RPMI7951 (cell line): Measurements from ENCODE around the gene NAV2. TPM values are rescaled to one million over a fixed set of nuclear protein-coding genes. Genes with fewer than 3 reads are reported as not detected.
A peak's percentile ranks its signal among the peaks of the same experiment; 100 is the strongest.
"Not testable (repeated sequence)": the region's sequence is repeated elsewhere in the genome, so short reads cannot be mapped to it uniquely, and the experiment has no call there.

ENCODE experiments used
- DNase-seq: peaks from one replicate; pipeline ENCODE4 v3.0.0-alpha.2; 2012; ENCODE audit warnings: low read depth
- total RNA-seq: library from RNA; depleted of rRNA; stranded (reverse); fragments of >200 nt; shearing (Covaris generic); gene quantifications from 2 replicates; pipeline ENCODE4 v1.2.3, GENCODE V29; 2014

NAV2 gene
- total RNA-seq, 1 experiment from 2014 or later = 7.1 TPM

DNA sequence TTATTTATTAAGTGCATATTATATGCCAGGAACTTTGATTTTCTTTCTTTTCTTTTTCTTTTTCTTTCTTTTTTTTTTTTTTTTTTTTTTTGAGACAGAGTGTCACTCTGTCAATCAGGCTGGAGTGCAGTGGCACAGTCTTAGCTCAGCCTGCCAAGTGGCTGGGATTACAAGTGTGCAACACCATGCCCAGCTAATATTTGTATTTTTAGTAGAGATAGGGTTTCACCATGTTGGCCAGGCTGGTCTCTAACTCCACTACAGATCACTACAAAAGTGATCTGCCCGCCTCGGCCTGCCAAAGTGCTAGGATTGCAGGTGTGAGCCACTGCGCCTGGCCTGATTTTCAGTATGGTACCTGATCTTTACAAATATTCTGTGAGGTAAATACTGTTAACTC, 182.4 kb downstream of the NAV2 start:
- not testable (repeated sequence) for DNase-seq

DNA sequence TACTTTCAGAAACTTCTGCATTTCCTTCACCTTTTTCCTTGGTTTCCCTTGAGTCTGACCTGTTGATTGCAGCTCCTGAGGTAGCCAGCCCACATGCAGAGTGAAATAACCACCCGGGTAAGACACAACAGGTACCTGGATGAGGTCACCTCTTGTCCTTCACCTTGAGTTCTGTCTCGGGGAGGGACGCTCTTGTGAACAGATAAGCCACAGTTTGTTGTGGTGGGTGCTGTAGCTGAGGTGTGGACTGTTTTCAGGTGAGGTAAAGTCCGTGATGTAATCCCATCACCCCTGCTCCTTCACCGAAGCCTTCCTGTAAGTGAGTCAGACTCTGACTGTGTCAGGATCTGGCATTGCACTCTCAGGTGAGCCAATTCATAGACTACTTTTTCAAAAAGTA, 183.1 kb downstream of the NAV2 start:
- no peak for DNase-seq

DNA sequence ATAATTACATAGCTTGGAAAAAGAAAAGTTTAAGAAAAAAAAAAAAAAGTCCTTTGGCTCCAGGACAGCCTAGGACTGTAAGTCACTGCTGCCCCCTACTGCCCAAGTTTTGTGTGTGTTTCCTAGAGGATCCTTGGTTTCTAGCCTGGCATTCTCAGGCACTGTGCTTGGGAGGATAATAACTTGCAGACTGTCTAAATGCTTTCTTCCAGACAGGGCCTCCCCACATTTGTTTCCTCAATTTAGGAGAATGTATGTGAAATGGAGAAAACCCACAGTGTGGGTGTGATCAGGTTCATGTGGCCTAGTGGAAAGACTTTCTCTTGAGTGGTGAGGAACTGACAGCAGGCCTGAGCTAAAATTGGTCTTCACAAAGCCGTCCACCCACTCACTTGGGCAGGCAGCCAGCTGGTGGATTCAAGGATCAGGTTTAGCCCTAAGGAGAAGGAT, 191.0 kb downstream of the NAV2 start:
- DNase-seq = peak; percentile 62

DNA sequence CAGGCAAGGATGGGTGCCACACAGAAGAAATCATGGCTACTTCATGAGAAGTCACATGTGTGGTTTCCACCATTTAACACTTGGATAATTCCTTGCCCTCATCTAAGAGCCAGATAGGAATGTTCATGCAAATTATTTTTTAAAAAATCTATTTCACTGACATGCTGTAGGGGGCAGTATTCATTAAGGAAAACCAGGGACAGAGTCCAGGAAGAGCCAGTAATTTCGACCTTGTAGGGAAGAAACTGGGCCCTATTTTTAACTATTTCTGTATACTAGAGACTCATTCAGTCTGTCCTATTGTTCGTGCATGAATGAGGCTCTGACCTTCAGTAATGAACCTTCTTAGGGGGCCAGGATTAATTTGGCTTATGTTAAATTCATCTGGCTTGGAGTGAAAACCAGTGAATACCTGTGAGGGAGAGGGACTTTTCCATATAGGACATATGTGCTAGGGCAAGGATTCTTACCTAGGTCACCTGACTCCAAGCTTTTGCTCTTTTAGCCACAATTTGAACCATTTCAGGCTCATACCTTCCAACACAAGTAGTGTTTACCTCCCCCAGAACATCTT, 192.7 kb downstream of the NAV2 start:
- peak; percentile 38 for DNase-seq

DNA sequence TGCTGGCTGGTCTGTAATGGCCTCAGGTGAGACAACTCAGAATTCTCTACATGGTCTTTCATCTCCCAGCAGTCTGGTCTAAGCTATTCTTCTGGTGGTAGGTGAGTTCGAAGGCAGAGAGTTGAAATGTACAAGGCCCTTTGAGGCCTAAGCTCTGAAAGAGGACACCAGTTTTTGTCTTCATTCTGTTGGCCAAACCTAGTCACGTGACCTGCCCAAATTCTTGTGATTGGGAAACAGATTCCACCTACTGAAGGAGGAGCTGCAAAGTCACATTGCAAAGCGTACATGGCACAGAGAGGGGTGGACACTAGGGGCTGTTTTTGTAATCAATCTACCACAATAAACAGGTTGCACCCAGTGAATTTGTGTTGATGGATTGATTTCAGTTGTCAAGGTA, 193.5 kb downstream of the NAV2 start:
- DNase-seq = no peak

DNA sequence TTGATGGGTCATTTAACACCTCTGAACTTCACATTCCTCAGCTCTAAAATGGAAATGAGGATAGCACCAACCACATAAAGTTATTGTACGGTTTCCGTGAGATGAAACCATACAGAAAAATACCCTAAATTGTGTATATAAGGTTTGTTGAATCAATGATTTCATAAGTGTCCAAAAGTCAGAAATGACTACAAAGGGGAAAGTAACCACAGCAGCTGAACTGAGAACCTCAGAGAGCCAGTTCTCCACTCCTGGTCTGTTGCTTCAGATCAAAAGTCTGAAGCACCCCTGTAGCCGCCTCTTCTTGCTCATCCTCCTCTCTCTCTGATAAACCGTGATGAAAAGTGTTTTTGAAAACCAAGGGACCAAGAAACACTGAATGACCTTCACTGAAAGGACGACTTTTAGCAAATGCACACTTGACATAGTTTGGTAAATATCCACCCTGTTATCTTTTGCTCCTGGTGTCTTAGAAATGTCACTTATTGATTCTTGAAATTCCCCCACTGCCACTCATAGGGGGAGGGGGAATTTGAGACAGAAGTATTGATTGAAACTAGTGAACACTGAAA, 194.5 kb downstream of the NAV2 start:
- DNase-seq = no peak

DNA sequence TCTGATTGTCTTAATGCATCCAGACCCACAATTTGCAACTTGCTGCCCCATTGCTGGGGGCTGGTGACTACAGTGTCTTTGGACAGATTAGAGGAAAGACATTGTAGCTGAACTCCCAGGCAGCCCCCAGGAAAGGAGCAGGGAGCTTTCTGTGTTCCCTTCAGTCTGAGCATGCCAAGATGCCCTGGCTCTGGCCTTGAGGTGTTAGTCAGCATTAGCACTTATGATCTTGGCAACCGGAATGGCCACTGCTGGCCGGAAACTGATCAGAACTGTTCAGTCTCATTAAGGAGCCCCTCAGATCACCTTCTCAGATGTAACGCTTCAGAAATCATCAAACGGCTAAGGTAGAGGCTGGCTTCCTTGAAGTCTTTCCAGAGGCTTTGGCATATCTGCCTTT, 195.2 kb downstream of the NAV2 start:
- DNase-seq = no peak

DNA sequence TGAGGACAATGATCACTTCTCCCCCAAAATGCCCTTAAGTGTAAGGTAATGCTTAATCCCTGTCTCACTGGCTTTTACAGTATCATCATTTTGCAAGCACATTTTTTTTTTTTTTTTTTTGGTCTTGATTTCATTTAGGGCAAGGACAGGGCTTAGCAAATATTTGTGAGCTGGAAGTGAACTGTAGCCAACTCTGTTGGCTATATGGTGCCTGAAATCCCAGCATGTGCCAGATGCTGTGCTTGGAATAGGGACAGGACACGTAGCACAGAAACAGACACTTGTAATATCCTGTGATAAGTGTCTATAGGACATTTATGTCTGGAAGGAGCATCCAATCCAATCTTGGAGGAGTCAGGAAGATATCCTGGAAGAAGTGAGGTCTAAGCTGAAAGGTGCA, 198.3 kb downstream of the NAV2 start:
- DNase-seq = no peak

DNA sequence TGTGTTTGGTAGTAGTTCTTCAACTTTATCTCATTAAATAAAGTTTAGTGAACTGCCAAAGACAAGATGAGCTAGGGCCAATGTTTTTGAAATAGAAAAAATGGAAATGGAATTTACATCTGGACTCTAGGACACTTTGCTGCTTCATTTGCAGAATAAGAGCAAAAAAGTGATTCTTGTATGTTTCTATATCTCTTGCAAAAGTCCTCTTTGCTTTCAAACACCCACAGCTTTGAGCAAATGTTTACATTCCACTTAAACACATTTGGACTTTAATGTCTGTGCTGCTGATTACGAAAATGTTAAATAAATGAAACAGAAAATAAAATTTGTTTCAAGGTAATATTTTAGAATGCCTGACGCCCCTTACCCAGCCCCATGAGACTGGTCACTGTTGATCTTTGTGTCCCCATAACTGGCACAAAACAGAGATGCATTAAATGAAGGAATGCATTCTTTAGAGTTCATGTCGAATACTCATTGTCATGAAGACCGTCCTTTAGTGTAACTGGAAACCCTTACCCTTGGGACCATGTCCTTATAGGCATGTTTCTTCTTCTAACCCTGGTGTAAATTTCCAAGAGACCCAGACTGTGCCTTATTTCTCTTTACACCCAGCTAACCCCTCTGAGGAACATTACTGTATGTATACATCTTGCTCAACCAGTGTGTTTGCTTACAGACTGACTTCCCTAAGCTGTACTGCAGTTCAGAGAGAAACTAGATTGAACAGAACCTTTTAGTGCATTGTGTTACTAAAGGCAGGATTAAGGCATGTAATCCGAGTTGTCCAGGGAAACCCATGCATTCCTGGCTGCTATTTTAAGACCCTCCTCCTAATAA, 199.7 kb downstream of the NAV2 start:
- DNase-seq = no peak

DNA sequence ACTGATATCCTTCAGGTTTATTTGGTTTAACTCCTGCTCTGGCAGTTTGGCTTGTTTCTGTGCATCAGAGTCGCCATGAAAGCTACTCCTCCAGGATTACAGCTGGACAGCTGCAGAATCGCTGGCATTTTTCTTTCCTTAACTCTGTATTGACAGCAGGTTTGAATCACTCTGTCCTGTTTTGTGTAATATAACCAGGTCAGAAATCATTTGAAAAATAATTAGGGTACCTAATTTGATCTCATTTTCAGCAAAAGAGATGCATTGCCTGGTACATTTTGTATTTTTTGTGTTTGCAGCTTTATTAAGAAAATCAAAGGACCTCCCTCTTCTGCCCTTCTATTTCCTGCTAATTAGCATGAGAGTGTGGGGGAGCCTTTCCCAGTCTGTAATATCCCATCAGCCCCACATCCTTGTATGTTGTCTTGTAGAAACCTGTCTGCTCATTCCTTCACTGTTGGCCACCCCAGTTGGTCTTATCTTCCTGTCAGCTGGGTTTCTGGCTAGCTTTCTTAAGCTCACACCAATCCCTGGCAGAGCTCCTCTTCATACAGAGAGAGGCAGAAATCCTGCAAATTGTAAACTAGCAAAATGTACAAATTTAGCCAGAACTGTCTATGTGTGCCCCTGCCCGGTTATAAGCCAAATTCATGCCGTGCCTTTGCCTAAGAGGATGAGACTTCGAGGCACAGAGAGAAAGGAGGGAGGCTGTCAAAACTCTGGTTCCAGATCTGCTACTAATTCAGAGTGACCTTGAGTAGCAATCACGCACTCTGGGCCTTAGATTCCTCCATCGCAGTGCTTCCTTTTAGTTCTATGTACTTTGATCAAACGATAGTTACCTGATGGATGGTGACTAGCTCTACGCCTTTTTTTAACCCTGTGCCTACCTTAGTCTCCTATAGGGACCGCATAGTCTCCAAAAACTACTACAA, 200.6 kb downstream of the NAV2 start:
- no peak for DNase-seq

DNA sequence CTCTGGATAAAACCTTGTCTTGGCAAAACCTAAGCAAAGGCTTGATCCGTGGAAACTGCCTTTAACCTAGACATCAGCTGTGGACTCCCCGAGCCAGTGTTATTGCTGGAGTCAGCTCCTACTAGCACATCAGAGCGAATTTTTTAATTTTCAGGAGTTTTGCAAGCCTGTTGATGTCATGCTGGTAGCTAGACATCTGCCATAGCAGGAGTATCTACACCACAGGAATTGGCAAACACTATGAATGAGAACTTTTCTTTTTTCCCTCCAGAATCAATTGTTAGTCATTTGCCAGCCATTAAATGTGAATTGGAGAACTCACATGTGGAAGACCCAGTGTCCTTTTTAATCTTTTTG, 201.2 kb downstream of the NAV2 start:
- DNase-seq = no peak

DNA sequence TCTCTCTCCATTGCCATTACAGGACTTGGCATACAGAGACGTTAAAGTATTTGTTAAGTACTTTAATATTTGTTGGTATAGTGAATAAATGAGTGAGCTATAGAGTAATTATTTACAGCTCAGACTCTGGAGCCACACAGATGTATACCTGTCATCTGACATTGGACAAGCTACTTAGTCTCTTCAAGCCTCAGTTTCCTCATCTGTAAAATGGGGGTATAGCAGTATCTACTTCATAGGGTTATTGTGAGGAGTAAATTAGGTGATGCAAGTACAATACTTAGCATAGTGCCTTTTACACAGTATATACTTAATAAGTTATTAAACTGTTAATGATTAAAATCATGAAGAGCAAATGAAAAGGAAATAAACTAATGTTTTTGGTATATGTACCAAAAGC, 203.2 kb downstream of the NAV2 start:
- no peak for DNase-seq

DNA sequence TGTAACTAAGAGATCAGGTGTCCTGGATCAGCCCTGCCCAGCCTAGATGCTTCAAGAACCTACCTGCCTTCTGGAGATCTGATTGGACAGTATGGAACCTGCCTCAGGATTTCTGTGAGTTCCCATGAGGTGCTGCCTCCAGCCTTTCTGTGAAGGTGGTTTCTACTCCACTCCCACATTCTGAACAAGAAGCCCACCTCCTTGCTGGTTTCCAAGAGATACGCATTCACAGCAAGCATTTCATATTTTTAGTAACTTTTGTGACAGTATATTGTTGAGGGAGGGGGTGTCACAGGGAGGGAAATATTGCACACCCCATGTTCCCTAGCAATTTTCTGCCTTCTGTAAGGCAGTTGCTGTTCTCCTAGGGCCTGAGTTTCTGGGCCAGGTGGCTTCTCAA, 204.4 kb downstream of the NAV2 start:
- DNase-seq = no peak

DNA sequence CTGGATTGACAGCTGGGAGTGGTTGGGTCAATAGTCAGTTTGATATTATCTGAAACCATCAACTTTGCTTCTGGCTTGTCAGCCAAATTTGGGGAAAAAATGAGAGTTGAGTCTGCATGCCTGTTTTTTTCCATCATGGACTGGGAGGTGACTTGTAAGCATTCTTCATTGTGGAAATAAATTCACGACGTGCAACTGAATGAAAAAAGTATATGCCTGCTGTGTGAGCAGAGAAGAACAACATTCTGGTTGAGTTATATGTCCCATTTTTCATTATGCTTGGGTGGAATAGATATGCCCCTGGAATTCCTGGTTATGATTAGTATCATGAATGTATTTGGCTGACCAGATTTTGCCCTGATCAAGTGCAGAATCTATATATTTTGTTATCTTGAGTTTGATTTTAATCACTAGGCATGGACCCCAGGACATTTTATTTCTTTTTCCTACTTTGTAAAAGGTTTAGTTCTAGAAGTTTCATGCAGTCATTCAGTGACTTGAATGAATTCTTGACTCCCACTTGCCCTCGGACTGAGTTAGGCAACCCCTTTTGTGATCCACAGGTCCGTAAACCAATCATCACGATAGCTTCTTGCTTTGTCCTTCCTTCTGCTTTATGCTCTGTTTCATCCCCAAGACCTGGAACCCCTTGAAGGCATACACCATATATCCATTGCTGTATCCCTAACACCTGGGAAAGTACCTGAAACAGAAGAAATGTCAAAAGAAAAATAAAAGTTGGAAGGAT, 205.8 kb downstream of the NAV2 start:
- peak; percentile 27 for DNase-seq

DNA sequence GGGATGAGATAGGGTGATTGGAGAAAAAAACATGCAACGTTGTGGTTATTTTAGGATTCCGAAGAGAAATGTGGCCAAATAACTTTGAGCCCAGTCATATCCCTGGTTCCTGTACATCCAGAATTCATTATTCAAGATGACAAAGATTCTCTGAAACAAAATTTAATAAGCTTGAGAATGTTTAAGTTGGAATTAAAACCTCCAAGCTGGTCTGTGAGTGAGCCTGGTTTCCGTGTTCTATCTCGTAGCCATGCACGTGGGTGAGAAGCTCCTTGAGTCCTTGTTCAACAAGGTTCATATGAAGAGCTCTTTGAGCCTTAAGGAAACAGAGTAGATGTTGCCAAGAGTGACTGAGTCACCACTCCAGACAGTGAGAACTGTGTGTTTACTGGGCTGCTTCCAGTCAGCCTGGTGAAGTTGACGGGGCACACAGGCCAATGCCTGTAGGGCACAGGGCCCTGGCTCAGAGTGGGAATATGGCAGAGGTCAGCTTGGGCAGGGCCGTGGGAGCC, 206.5 kb downstream of the NAV2 start:
- peak; percentile 97 for DNase-seq

DNA sequence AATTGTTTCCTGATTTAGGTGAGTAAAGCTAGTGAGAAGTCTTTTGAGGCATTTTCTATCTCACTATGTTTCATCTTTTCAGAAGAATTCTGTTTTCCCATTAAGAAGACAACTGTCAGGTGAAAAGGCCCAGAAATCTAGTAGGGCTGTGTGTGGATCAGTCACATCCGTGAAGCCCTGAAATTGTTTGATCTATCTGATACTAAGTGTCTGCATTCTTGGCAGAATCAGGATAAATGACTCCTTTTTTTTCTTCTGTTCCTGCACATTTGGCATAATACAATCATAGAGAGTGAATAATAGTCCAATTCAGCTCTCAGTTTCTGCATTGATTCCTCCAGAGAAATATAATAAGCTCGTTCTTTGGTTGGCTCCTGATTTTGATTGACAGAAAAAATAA, 208.3 kb downstream of the NAV2 start:
- no peak for DNase-seq

DNA sequence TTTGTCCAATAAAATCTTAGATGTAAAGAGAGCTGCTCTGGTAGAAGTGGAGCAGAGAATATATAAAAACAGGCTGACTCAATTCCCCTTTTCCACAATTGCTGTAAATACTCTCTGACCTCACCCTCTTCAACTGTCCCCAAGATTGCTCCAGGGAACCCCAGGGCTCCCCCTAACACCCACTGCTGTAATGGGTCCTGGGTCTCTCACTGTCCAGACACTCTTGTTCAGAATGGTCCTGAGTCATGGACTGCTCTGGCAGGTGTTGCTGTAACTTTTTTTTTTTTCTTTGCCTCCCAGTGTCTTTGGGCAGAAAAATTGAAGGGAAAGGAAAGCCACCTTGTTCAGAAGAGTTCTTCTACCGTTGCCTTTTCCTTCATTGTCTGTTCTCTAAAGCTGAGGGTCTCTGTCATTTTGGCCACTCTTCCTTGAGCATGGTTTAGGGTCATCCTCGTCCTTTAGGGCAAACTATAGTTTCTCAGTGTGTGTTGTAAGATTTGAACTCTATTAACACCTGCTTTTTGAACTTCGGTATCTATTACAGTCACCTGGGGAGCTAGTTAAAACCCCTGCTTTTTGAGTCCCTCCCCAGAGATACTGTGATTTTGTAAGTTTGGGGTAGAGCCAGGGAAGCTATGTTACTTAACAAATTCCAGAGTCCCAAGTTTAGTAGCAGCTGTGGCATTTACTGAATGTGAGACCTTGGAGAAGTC, 209.5 kb downstream of the NAV2 start:
- no peak for DNase-seq

DNA sequence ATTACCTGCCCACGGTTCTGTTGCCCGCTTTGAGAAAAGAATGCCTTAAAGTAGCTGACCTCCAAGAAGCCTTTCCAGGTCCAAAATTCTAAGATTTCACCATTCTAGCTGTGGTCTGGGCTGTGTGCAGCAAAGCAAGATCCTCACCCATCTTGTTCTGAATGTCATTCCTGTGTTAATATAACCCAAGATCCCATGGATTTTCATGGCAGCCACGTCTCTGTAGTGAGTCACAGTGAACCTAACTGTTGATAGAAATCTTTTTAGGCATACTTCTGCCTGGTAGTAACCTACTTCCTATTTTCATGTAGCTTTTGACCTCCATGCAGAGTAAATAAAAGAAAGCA, 210.0 kb downstream of the NAV2 start:
- no peak for DNase-seq

DNA sequence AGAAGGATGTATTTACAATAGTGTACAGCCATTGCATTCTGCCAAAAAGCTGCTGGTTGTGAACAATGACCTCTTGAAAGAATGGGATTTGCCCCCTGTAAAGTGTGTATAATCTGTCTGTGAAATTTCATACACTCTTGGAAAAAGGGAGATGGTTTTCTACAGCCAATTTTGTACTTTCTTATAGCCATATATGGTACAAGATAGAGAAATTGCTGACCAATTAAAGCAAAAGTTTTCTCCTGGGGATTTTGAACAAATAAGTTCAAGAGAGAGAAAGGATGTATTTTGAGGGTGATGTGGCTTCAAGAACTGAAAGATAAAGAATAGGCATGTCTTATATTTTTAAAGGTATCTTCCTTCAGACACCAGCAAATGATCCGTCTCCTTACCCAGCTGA, 211.0 kb downstream of the NAV2 start:
- DNase-seq = no peak

DNA sequence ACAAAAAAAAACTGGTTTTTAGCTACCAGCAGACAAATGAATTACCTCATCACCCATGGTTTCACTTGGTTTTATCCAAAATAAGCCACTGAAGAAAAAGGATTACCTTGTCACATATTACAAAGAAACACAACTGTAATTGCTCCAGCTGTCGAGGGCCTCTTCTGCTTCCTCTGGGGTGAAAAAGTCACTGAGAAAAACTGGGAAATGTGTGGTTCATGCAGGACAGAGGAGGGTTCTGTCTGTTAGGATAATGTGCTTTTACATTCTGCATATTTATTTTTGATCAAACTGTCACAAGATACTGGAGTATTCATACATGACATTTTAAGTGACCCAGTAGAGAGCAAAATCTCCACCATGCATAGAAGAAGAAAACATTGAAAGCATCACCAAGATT, 211.7 kb downstream of the NAV2 start:
- DNase-seq = no peak

DNA sequence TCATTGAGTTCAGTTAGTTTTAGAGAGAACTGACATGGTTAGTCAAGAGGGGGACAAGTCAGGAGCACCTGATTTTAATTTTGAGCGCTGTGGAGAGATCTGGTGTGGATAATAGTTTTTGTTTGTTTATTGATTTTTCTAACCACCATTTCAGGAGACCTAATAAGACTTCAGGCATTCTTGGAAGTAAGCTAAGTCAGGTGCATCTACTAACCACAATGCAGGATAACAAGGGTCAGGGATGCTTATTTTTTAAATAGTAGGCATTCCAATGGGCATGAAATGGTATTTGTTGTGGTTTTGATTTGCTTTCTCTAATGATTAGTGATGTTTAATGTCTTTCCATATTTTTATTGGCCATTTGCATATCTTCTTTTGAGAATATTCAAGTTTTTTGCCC, 212.1 kb downstream of the NAV2 start:
- DNase-seq = no peak
